Activated CD8-positive, alpha-beta memory T cell treated with anti-CD3 and anti-CD28 coated beads for 24 hours (primary cell): ENCODE measurements around the gene MAGI1.

Source experiments
- DNase-seq: peaks from one replicate; pipeline ENCODE4 v3.0.0-alpha.2; 2020

MAGI1 gene

GRCh38 chr3:65439641-65440284 is 599.0 kb downstream of the MAGI1 start:
- no peak for DNase-seq

- no peak for DNase-seq
Measured at GRCh38 chr3:65438612-65439011, 600.1 kb downstream of the MAGI1 start.

GRCh38 chr3:65438096-65438495 is 600.6 kb downstream of the MAGI1 start:
- no peak for DNase-seq

GRCh38 chr3:65436580-65436979 is 602.1 kb downstream of the MAGI1 start:
- no peak for DNase-seq

GRCh38 chr3:65433480-65433879 is 605.2 kb downstream of the MAGI1 start:
- no peak for DNase-seq

GRCh38 chr3:65432388-65433003 is 606.2 kb downstream of the MAGI1 start:
- DNase-seq, result no peak

- DNase-seq, result no peak
Measured at GRCh38 chr3:65425880-65426279, 612.8 kb downstream of the MAGI1 start.

GRCh38 chr3:65422154-65422553 is 616.6 kb downstream of the MAGI1 start:
- DNase-seq, result no peak

- no peak for DNase-seq
Measured at GRCh38 chr3:65419233-65419632, 619.5 kb downstream of the MAGI1 start.

GRCh38 chr3:65413891-65414290 is 624.8 kb downstream of the MAGI1 start:
- DNase-seq, result no peak

- no peak for DNase-seq
Measured at GRCh38 chr3:65412588-65412987, 626.1 kb downstream of the MAGI1 start.

GRCh38 chr3:65411367-65411766 is 627.4 kb downstream of the MAGI1 start:
- no peak for DNase-seq

GRCh38 chr3:65409176-65409569 is 629.5 kb downstream of the MAGI1 start:
- no peak for DNase-seq

- no peak for DNase-seq
Measured at GRCh38 chr3:65408531-65409175, 630.1 kb downstream of the MAGI1 start.

GRCh38 chr3:65406470-65406869 is 632.2 kb downstream of the MAGI1 start:
- no peak for DNase-seq

GRCh38 chr3:65402597-65402996 is 636.1 kb downstream of the MAGI1 start:
- DNase-seq, result no peak

- no peak for DNase-seq
Measured at GRCh38 chr3:65401359-65402305, 637.1 kb downstream of the MAGI1 start.

- DNase-seq, result no peak
Measured at GRCh38 chr3:65400899-65401298, 637.8 kb downstream of the MAGI1 start.

- DNase-seq, result no peak
Measured at GRCh38 chr3:65398953-65399352, 639.8 kb downstream of the MAGI1 start.

GRCh38 chr3:65396078-65396477 is 642.6 kb downstream of the MAGI1 start:
- no peak for DNase-seq

- no peak for DNase-seq
Measured at GRCh38 chr3:65391068-65391467, 647.6 kb downstream of the MAGI1 start.

GRCh38 chr3:65385805-65386204 is 652.9 kb downstream of the MAGI1 start:
- no peak for DNase-seq

- no peak for DNase-seq
Measured at GRCh38 chr3:65381496-65382010, 657.2 kb downstream of the MAGI1 start.
